ENCODE measurements around the gene SH2D2A.

GRCh38 chr1:156854634-156855033 is 38.0 kb upstream of the SH2D2A start:
- no peak for TF ChIP-seq REST (IDR thresholded peaks at IDR 0.05; ENCODE audit: insufficient read depth in 1 of 2, low read depth in 2 of 2, low read length in 2 of 2)
- TF ChIP-seq FOXP2 (optimal IDR thresholded peaks at IDR 0.05; ENCODE audit: borderline replicate concordance, extremely low read depth, extremely low read length, insufficient read depth) = no peak
- no peak for TF ChIP-seq SIN3A (IDR thresholded peaks at IDR 0.05; ENCODE audit: borderline replicate concordance, insufficient read depth, low read length)
- no peak for TF ChIP-seq POLR2AphosphoS5 (IDR thresholded peaks at IDR 0.05; ENCODE audit: low read depth, low read length)
- TF ChIP-seq TAF1 (IDR thresholded peaks at IDR 0.05; ENCODE audit: borderline replicate concordance, insufficient read depth, low read length) = no peak

Measured in PFSK-1 (cell line).